GM21619 (cell line): ENCODE measurements around the gene RNF10.
"Not testable (repeated sequence)": the region's sequence is repeated elsewhere in the genome, so short reads cannot be mapped to it uniquely, and the experiment has no call there.

Experiments used
- ATAC-seq: cut with Tn5 transposase; IDR thresholded peaks from one replicate; pipeline ENCODE4 v1.9.1; 2021; ENCODE audit not compliant: unreplicated experiment

RNF10 gene

DNA sequence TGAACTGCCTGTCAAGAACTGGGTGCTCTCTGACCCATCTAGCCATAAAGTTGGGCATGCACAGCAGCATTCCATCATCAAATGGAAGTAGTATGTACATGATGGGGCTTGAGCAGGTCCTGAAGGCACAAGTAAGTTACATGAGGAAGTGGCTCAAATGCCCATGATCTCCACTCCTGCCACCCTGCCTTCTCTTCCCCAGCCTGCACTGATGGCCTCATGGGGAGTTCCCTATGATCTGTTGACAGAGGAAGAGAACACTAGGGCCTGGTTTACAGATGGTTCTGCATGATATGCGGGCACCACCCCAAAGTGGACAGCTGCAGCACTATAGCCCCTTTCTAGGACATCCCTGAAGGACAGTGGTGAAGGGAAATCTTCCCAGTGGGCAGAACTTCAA, 77.4 kb downstream of the RNF10 start:
- not testable (repeated sequence) for ATAC-seq

DNA sequence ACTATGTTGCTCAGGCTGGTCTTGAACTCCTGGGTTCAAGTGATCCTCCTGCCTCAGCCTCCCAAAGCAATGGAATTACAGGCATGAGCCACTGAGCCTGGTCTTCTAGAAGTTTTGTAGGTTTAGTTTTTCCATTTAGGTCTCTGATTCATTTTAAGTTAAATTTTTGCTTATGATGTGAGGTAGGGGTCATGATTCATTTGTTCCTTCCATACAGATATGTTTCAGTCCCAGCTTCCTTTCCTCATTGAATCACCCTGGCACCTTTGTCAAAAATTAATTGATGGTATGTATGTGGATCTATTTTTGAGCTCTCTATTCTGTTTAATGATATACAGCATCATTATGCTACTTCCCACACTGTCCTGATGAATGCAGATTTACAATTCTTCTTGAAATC, 80.7 kb downstream of the RNF10 start:
- no peak for ATAC-seq

DNA sequence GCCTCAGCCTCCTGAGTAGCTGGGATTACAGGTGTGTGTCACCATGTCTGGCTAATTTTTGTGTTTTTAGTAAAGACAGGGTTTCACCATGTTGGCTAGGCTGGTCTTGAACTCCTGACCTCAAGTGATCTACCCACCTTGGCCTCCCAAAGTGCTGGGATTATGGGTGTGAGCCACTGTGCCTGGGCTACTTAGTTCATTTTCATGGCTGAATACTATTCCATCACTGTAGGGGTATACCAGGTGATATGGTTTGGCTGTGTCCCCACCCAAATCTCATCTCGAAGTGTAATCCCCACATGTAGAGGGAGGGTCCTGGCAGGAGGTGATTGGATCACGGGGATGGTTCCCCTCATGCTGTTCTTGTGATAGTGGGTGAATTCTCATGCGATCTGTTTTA, 83.0 kb downstream of the RNF10 start:
- ATAC-seq: not testable (repeated sequence)

DNA sequence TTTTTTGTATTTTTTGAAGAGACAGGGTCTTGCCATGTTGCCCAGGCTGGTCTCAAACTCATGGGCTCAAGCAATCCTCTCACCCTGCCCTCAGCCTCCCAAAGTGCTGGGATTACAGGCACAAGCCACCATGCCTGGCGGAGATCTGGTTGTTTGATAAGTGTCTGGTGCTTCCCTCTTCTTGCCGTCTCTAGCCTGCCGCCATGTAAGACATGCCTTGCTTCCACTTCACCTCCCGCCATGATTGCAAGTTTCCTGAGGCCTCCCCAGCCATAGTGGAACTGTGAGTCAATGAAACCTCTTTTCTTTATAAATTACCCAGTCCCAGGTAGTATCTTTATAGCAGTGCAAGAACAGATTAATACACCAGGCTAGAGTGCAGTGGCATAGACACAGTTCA, 83.6 kb downstream of the RNF10 start:
- ATAC-seq: not testable (repeated sequence)

DNA sequence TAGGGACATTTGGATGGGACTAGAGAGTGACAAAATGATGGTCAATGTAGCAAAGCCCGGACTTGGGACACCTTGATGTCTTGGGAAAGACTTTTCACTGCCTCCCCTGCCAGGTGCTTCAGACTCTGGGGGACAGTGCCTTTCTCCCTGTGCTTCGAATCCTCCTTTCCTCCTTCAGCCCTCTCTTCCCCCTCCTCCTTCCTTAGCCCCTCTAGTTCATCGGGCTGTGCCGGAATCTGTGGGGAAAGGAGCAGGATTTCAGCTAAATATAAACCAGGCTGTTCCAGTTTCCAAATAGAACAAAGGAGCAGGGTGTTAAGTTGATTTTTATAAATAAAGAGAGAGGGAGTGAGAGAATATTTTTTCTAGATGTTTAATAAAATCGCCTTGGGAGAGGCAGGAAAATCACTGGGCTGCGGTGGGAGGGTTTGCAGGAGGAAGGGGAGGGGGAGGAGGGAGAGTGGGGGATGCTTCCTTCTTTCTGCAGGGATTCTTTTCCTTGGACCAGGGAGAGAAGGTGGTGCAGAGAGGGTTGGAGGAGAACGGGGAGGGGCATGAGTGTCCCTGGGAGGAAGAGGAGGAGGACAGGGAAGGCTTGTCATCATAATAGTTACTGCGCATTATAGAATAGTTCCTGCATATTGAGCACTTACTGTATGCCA, 84.9 kb downstream of the RNF10 start:
- ATAC-seq: no peak

DNA sequence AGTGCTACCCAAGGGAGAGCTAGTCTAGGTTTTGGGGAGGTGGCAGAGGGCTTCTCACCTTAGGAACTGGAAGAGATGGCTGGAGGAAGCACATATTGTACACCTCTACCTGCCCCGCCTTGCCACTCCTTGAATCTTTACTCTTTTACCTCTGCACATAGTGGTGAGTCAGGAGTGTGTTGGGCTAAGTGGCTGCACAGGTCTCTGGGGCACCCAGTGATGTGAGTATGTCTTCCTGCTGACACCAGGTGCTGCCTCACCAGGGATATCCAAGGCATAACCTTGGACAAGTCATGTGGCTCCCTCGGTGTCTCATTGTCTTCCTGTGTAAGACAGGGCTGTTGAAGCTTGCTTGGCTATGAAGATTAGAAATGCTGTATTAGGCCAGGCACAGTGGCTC, 86.5 kb downstream of the RNF10 start:
- no peak for ATAC-seq

DNA sequence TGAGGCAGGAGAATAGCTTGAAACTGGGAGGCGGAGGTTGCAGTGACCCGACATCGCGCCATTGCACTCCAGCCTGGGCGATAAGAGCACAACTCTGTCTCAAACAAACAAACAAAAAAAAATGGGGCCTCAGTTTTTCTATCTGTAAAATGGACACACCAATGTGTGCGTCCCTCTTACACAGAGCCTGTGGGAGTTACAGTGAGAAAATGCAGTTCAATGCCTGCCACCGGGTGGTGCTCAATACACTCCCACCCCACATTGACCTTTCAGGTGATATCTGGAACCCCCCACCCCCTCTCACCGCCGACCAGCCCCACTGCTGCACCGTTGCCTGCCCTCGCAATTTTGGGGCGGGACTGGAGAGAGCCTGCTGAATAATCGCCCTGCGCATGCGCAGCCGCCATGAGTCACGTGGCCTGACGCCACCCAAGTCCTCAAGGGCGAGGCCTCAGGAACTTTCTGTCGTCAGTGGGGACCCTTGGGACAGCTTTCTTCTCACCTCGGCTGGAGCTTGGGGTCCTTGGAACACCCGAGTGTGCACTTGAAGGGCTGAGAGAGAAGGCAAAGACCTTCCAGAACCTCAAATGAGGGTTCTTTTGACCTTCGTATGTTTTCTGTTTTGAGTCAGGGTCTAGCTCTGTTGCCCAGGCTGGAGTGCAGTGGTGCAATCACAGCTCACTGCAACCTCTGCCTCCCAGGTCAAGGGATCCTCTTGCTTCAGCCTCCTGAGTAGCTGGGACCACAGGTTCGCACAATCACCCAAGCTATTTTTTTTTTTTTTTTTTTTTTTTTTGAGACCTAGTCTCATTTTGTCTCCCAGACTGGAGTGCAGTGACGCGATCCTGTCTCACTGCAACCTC, 91.6 kb downstream of the RNF10 start:
- no peak for ATAC-seq
